Stimulated activated CD4-positive, alpha-beta T cell treated with anti-CD3 and anti-CD28 coated beads, Interleukin-4, amount 100 ng/mL, for 4 hours (primary cell): ENCODE measurements around the gene NME1.
"Not testable (repeated sequence)": the region's sequence is repeated elsewhere in the genome, so short reads cannot be mapped to it uniquely, and the experiment has no call there.

ENCODE experiments used
- DNase-seq, 2 experiments: peaks; one replicate each; pipeline ENCODE4 v3.0.0-alpha.2; 2020

Gene NME1

DNA sequence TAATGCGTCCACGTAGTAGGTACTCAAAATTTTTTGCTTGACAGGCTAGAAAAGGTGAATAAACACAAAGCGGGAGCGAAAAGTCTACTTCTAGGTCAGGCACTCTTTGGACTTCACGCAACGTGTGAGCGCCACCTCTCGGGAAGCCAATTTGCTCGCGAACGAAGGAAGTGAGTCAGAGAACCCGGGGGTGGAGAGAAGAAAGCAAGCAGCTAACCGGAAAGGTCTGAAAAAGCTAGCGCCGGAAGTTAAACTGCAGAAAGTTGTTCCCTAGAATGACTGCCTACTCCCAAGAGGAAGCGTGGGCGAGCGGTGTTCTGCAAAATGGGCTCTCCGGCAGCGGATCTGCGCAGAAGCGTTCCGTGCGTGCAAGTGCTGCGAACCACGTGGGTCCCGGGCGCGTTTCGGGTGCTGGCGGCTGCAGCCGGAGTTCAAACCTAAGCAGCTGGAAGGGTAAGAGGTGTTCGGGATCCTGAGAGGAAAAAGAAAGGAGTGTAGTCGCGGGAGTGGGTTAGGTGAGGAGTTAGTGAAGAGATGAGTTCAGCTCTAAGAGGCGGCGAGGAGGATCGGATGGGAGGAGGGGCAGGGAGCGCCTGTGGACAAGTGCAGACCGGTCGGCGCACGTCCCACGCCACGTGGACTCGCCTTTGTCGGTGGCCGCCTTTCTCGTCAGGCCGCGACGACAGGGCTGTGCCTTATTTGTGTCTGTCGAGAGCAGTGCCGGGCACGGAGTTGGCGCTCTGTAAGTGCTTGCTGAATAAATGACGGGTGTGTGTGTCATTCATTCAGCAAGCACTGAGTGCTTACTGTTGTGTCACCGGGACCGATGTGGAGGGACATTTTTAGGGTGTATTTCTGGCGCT, at the start of gene NME1:
Gene NME1 (plus strand): TSS at position 350 of the 863 bp plus-strand sequence. CDS start 2,096 bp downstream, outside the sequence.
- peak; percentile 94 to 97 for DNase-seq

DNA sequence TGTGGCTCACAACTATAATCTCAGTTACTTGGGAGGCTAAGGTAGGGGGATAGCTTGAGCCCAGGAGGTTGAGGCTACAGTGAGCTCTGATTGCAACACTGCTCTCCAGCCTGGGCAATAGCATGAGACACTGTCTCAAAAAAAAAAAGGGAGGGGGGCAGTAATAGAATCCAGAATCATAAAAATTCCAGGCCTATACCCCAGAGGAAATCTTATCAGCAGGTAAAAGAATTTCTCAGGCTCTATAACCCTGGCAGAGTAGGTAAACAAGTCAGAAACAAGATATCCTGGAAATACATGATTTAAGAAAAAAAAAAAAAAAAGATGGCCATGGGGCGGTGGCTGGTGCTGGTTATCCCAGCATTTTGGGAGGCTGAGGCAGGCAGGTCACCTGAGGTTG, 45.6 kb upstream of the NME1 start:
- no peak for DNase-seq

- DNase-seq = not testable (repeated sequence)
Measured at GRCh38 chr17:51112303-51113222, 40.8 kb upstream of the NME1 start.

DNA sequence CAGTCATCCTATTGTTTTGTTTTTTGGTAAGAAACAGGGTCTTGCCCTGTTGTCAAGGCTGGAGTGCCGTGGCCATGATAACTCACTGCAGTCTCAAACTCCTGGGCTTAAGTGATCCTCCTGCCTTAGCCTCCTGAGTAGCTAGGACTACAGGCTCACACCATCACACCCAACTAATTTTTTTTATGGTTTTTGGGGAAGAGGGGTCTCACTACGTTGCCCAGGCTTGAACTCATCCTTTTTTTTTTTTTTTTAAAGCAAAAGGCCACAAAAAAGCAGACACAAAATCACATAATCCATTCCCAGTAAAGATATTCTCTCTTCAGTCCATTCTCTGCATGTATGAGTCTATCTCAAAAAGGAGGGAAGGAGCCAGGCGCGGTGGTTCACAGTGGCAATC, 38.2 kb upstream of the NME1 start:
- no peak for DNase-seq

DNA sequence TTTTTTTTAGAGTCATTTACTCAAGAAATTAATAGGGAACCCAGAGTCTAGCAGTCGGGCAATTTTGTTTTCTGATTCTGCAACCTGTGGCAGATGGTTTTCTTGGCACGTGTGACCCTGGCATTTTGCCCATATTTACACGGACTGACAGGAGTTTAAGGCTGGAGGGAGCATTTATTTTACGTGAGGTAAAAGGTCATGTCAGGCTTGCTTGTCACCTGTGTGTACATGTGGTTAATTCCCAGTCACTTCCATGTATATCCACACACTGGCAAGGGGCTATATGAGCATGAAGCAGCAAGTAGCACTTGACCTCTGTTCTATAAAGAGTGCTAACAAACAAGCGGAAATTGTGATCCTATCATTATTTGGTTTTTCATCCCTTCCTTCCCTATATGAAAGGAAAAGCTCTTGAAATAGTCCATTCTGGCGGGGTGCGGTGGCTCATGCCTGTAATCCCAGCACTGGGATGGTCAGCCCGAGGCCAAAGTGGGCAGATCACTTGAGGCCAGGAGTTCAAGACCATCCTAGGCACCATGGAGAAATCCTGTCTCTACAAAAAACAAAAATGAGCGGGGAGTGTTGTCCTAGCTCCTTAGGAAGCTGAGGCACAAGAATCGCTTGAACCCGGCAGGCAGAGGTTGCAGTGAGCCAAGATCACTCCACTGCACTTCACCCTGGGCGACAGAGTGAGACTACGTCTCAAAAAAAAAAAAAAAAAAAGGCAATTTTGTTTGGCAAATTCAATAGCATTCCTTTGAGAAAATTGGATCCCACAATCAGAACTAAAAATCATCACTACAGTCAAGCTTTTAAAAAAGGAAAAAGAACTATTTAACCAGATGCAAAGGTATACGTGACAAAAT, 34.8 kb upstream of the NME1 start:
- DNase-seq = no peak

GRCh38 chr17:51119415-51120356, 33.7 kb upstream of the NME1 start:
- peak; percentile 14 to 15 for DNase-seq

GRCh38 chr17:51120357-51120738, 33.0 kb upstream of the NME1 start:
- DNase-seq = peak; percentile 41 to 45

- peak; percentile 86 to 88 for DNase-seq
Measured at GRCh38 chr17:51120739-51121619, 32.4 kb upstream of the NME1 start, which contains the start of gene SPAG9. Gene SPAG9, minus strand, starts transcription at chr17:51120868. Its CDS starts 212 bp downstream, at chr17:51120656.

DNA sequence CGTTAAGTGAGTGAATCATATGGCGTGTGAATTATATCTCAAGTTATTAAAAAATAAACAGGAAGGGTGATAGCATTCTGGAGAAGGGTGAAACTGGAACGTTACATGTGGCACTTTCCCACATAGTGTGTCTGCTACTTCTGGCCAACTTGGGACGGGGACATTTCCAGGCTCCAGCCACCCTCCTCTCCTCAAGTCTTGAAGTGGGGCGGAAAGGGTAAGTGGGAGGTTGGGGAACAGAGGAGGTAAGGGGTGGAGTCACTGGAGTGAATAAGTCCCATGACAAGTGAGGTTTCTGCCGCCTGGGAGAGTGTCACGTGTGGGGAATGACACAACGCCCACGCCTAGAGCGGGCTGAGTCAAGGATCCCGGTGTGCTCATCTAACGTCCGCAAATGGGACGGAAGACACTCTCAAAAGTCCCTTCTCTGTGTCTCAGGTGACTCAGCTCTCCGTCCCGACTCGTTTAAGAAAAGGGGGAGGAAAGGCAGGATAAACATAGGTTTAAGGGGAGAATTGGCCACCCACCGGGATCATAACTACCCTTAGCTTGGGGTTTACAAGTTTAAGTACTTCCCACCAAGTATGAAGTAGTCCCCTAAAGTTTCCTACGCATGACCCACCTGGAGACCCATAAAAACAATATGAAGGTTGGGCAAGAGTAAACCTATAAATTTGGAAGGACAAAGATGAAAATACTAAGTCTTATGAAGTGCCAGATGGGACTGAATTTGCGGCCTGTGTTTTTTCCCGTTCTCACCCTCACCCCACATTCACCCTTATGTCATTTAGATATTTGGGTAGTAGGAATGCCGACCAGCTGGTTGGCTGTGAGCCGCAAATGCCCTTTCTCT, 31.5 kb upstream of the NME1 start:
- DNase-seq = peak; percentile 85 to 94

GRCh38 chr17:51122473-51123115, 30.8 kb upstream of the NME1 start:
- peak in 1 of 2 experiments; percentile 10 for DNase-seq

DNA sequence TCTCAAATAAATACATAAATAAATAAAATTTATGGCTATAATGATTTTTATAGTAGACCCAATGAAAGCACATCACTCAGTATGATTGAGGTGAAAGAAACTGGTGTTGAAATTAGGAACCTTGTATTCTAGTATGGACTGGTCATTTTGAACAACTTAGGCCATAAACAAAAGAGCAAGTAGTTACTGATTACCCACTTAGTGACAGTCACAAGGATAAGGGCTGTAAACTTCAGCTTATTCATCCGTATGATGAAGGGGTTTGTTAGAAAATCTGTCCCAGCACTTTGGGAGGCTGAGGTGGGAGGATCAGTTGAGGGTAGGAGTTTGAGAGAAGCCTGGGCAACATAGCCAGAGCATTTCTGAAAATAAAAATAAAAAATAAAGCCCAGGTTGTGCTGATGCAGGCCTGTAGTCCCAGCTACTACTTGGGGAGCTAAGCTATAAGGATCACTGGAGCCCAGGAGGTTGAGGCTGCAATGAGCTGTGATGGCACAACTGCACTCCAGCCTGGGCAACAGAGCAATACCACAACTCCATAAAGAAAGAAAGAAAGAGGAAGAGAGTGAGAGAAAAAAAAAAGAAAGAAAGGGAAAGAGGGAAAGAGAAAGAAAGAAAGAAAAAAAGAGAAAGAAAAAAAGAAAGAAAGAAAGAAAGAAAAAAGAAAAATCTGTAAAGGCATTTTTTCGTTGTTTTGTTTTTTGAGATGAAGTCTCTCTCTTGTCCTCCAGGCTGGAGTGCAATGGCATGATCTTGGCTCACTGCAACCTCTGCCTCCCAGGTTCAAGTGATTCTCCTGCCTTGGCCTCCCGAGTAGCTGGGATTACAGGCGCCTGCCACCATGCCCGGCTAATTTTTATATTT, 28.5 kb upstream of the NME1 start:
- no peak for DNase-seq

- DNase-seq = no peak
Measured at GRCh38 chr17:51128076-51128475, 25.3 kb upstream of the NME1 start.

DNA sequence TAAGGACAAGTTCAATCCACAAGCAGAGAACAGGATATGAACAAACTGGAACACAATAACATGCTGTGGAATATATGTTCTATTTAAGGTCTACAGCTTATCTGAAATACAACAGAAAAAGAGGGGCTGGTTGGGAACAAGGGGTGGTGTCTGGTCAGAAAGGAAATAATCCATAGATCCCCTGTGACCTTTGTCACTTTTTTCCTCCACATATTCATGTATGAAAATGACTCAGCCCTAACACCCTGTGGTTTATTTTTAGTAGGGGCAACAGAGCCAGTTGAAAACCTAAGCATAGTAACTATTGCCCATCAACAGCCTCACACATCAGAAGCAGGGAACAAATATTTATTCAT, 20.4 kb upstream of the NME1 start:
- DNase-seq = no peak

GRCh38 chr17:51133365-51133764, 20.0 kb upstream of the NME1 start:
- DNase-seq = no peak

DNA sequence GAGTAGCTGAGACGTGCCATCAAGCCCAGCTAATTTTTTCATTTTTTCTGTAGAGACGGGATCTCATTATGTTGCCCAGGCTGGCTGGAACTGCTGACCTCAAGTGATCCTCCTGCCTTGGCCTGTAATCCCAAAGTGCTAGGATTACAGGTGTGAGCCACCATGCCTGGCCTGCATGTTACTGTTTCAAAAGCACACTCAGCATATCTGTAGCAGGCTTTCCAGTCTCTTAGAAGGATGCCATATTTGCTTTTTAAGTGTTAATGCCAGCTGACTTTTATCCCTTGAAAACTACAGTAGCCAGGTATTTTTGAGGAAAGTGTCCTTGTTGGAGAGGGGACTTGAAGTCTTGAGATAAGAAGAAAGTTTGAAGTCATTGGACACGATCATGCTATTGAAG, 17.4 kb upstream of the NME1 start:
- no peak for DNase-seq

DNA sequence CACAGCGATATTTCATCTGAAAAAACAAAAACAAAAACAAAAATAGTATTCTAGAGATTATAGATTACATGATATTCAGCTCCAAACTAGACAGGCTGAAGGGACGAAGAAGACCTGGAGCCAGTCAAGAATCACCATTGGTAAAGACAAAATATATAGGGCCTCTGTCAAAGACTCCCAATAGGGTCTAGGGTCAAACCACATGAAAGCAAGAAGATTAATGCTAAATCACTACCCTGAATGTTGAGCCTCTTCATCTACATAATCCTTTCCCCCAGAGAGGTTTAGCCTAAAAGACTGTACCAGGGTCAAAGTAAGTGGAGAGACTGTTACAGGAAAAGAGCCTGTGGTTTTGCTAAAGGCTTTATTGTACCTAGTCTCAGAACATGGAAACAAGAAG, 10.8 kb upstream of the NME1 start:
- DNase-seq = no peak

DNA sequence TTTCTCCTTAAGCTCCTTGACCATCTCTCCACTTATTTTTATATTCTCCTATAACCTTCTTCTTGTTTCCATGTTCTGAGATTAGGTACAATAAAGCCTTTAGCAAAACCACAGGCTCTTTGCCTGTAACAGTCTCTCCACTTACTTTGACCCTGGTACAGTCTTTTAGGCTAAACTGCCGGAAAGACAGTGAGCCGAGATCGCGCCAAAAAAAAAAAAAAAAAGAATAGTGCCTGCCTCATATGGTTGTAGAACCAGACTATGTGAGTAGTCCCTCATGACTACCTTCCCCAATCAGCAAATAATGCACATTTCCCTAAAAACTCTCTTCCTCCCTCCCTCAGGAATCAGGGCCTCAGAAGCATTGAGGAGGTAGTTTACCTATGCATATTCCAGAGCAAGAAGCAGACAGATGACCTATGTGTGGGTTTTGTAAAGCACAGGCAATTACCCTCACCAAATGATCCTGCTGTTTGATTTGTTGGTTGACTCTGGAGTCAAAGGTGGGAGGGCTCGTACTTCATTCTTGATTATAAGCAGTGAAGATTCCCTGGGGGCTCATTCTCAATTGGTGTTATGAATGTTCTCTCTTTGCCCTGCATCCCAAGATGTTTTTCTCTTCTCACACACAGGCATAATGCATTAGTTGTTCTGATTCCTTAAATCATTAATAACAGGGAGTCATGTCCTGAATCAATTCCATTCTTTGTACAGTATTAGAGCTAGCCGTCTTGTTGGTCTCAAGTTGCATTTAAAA, 8.9 kb upstream of the NME1 start:
- DNase-seq = no peak
